Measurements from ENCODE around the gene SEC63.
A peak's percentile ranks its signal among the peaks of the same experiment; 100 is the strongest.
"Not testable (repeated sequence)": the region's sequence is repeated elsewhere in the genome, so short reads cannot be mapped to it uniquely, and the experiment has no call there.

SEC63 gene

DNA sequence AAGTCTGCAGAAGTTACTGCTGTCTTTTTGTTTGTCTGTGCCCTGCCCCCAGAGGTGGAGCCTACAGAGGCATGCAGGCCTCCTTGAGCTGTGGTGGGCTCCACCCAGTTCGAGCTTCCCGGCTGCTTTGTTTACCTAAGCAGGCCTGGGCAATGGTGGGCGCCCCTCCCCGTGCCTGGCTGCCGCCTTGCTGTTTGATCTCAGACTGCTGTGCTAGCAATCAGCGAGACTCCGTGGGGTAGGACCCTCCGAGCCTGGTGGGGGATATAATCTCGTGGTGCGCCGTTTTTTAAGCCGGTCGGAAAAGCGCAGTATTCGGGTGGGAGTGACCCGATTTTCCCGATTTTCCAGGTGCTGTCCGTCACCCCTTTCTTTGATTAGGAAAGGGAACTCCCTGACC is 97.9 kb downstream of the SEC63 start:
- DNase-seq (ENCODE audit: low spot score) = not testable (repeated sequence)

DNA sequence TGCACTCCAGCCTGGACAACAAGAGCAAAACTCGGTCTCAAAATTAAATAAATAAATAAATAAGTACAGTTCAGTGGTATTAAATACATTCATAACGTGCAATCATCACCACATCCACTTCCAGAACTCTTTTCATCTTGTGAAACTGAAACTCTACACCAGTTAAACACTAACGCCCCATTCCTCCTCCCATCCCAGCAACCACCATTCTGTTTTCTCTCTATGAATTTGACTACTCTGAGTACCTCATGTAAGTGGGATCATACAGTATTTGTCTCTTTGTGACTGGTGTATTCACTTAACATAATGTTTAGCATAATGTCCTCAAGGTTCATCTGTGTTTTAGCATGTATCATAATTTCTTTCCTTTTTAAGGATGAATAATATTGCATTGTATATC is 104.8 kb downstream of the SEC63 start:
- no peak for DNase-seq (ENCODE audit: low spot score)

DNA sequence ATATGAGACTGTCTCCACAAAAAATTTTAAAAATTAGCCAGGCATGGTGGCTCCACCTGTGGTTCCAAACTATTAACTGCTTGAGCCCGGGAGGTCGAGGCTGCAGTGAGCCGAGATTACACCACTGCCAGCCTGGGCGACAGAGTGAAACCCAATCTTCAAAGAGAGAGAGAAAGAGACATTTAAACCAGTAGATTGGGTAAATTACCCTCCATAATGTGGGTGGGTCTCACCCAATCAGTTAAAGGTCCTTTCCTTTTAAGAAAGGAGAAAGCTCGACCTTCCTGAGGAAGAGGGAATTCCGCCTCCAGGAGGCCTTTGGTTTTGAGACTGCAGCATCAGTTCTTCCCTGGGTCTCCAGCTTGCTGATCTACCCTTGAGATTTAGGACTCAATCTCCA is 108.7 kb downstream of the SEC63 start:
- DNase-seq (ENCODE audit: low spot score) = no peak

DNA sequence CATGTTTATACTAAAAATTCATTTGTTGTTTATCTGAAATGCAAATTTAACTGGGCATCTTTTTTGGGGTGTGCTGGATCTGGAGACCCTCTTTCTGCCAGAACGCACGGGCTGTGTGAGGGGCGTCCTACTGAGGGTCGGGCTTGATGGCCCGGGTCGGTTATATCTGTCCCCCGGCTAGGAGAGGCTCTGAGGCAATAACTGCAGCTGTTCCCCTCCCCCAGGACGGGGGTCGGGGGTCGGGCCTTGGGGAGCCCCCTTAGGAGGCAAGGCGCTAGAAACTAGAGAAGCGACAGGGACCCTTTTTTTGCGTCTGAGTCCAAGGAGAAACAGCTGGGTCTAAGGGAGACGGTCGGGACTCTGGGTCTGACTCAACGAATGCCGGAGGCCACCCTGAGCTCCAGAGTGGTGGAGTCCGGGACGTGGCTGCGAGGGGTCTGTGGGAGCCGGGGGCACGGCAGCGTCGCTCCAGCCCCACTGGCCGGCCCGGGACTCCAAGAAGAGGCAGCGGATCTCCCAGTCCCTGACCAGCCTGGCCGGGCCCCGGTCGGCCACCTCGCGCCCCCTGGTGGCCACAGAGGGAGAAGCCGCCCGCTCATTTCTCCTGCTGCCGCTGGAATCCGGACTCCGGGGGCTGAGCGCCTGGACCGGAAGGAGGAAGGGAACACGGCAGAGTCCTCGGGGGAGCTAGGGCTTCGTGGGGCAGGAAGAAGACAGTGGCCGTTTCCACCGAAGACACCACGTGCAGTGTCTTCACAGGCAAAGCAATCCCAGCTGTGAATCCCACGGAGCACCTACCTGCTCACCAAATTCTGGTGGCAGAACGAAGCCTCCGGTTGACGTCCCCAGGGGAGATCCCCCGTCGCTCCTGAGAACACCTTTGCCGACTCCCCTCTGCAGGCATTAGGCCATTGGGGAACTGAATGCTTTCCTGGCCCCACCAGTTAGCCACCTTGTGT is 109.9 kb downstream of the SEC63 start:
- peak; percentile 70 for DNase-seq (ENCODE audit: low spot score)

DNA sequence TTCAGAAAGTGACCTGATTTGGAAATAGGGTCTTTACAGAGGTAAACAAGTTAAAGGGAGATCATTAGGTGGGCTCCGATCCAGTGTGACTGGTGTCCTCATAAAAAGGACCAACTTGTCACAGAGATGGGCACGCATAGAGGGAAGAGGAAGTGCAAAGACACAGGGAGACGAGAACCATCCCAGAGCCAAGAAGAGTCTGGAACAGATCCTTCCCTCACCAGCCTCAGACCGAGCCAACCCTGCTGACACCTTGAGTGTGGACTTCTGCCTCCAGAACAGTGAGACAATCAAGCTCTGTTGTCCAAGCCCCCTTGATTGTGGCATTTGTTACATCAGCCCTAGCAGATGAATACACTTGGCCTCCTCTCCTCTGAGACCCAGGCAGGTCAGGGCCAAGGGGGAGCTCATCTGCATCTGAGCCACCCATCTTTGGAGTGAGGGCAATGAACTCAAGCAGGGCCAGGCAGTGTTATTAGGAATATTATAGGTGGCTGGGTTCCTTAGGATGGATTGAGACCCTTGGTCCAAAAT is 111.7 kb downstream of the SEC63 start:
- DNase-seq (ENCODE audit: low spot score) = no peak

DNA sequence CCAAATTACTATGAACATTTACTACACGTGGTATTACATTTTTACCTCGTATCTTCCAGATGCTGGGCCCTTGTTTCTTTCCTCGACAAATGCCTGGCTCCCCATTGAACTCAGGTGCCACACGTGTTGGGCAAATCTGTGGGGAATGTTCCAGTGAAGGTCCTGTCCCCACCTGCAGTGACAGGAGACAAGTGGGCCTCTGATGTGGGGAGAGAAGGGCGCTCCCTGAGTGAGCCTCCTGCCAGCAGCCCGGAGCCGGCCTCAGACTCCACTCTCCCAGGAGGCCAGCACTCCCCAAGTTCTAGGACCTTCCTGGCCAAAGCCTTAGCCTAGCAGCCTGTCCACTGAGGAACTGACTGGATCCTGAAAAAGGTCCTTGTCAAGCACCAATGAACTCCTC is 112.2 kb downstream of the SEC63 start:
- no peak for DNase-seq (ENCODE audit: low spot score)

DNA sequence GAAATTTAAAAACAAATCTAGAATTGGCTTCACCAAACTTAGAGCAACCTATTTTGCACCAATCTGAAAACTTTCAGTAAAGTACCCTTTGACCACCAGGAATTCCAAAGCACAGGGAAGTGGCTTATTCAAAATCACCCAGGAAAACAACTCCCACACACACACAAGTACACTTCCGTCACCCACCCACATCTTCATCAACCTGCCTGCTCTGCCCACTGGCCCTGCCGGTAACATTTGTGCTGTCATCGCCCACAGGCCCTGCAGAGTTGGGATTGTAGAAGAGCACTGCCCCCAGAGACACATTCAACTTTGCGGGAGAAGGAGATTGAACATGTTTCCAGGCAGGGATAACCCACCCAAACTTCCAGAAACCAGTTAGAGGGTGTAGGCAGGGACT is 114.6 kb downstream of the SEC63 start:
- no peak for DNase-seq (ENCODE audit: low spot score)

DNA sequence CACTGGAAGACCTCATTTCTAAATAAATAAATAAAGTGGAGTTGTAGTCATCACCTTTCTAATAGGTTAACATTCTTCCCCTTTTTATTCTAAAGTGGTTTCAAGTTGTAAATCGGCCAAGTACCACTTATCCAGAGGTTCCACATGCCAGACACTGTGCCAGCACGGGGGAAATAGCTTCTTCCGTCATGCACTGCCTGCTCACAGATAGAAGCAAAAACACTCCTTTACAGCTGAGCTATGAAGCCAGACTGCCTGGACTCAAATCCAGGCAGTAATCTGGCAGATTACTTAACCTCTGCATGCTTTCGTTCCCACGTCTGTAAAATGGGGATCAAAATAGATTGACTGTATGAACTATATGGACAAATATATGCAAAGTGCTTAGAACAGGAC is 116.7 kb downstream of the SEC63 start:
- DNase-seq (ENCODE audit: low spot score) = no peak

DNA sequence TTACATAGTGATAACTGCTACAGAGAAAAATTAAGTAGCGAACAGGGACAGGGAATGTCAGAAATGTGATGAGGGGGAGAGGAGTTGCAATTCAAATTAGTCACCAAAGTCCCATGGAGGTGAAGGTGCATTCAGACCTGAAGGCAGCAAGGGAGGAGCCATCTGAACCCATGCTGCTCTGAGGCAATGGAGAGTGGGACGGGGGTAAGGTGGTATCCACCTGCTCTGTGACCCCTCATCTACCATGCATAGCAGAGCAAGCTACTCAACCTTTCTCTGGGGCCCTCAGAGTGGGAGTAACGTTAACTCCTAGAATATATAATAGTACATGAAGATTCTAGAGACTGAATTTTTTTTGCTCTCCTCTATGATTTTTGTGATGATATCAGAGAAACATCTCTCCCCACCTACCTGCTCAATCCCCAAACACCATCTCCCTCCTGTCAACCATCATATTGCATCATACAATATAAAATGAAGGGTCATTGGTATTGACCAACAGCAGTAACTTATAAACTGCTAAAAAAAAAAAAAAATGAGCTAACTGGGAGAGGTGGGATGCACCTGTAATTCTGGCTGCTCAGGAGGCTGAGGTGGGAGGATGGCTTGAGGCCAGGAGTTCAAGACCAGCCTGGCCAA is 117.3 kb downstream of the SEC63 start:
- DNase-seq (ENCODE audit: low spot score) = no peak

DNA sequence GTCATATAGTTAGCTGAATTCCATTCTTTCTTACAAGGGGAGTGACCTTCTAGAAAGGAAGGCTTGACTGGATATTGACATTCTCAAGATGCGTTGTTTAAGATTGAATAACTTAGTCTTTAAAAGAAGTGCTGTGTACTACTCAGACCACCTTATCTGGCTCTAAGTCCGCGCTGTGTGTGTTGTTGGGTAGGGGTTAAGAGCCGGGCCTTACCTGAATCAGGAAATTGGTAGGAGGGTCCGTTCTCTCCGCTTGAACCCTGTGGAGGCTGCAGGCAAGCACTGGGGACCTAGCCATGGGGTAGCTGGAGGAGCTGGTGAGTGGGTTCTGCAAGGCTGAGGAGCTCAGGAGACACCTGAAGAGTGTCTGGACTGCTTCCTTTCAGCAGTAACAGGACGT is 124.9 kb downstream of the SEC63 start:
- no peak for DNase-seq (ENCODE audit: low spot score)

DNA sequence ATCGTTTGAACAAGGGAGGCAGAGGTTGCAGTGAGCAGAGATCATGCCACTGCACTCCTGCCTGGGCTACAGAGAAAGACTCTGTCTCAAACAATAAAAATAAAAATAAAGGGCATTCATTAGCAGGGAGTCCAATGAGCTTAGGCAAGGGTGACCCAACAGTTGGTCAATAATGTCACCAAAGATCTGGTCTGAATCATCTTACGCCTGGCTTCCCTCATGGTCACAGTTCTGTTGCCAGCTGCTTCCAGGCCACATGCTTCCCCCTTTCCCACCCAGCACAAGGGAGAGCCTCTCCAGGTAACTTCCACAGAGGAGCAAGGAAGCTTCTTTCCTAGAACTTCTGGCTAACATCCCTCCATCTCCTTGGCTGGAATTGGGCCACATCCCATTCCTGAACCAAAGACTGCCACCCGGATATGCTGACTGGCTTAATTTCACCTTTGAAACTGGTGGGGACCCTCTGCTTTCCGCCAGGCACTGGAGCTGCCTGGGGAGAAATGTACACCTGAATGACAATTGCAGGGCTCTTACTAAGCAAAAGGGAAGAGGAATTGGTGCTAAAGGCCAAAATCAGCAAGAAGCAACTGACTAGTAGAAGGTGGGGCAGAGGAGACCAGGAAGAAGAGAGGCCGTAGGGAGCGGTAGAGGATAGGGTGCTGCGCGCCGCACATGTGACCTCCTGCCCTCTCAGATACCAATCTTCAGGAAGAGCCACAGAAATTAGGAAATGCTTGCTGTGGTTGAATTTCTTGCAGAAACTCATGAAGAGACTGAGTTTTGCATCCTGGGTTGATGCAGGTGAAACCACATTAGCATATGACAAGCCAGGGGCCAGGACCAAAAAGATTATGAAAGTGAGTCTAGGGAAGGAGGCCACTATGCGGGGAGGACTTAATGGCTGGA is 125.6 kb downstream of the SEC63 start:
- no peak for DNase-seq (ENCODE audit: low spot score)

DNA sequence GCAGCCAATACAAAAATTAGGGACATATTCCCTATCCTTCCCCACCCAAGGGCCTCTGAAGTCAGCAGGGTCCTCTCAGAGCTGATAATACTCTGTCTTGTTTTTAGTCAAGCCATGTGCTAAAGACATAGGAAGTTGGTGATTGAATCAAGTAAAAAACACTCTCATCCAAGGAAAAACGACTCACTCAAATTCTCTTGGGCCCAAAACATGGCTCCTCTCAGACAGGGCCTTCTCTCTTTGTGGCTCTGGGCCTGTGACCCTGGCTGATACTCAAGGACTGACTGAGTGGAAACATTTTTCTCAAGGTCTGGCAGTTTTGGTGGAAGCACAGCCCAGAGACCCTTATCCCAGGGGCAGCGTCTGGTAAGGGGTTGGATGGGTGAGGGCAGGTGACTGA is 127.9 kb downstream of the SEC63 start:
- no peak for DNase-seq (ENCODE audit: low spot score)

DNA sequence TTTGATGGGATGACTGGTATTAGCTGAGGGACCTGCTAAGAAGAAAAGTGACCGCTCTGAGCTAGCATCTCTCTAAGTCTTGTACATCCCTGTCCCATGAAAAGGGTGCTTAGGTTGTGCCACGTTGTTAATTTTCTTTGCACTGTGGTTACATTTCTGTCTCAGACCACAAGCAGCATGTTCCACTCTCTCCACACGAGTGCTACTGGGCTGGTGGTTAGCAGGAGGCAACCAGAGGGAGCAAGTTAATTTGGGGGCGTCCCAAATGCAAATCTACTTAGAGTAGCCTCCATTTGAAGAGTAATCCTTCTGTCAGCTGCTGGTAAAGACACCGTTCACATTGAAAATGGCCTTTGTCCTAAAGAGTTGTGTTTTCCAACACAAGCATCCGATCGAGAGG is 130.5 kb downstream of the SEC63 start:
- DNase-seq (ENCODE audit: low spot score) = no peak

DNA sequence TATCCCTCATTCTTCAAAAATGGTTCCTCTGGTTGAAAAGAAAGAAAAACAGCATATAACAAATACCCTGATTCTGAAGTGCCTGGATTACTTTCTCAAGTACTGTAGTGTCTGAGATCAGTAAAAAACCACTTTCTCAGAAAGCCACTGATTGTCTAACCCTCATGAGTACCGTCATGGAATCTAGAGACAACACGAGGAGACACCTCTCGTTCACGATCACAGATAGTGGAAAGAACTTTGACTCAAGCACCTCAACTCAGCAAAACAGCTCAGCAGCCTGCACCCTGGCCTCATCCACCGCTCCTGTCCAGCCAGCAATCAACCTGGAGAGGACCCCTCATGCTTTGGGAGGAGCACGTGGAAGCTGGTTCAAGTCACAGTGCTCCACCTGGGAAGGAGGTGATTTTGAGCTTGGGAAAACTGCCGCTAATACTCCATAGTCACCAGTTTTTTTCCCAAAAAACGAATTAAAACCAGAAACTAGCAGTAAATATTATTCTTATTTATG is 134.9 kb downstream of the SEC63 start:
- no peak for DNase-seq (ENCODE audit: low spot score)

DNA sequence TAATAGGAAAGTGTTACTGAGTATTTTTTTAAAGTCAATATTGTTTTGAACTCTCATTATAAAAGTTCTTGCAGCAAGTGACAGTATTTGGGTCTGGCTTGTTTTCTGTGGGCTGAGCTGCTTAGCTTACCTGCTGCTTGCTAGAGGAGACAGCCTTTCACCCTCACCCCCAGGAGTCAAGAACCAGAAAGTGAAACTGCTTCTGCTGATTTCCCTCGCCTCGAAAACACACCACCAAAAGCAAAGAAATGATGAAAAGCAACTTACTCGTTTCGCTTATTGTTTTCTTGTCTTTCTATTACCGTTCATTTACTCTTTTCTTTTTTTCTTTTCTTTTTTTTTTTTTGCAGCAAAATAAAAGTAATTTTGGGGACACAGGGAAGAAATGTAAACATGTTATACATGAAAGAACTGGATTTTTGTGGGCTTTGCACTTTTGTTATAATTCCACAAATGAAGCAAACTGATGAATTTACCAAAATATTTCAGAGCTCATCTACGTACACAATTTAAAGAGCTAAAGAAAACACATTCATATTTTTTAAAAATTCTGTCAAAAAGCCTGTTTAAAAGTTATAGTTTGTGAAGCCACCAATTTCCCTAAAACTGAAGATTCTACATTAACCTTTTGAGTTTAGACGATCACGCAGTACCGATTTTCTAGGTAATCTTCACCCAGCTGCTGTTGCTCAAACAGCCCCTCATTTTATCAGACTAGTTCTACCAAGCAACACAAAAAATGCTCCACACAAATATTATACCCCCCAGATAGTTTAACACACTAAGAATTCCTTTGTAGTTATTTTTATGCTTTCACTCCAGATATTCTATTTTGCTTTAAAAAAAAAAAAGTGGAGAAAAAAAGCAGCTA is 135.6 kb downstream of the SEC63 start:
- DNase-seq (ENCODE audit: low spot score) = no peak

DNA sequence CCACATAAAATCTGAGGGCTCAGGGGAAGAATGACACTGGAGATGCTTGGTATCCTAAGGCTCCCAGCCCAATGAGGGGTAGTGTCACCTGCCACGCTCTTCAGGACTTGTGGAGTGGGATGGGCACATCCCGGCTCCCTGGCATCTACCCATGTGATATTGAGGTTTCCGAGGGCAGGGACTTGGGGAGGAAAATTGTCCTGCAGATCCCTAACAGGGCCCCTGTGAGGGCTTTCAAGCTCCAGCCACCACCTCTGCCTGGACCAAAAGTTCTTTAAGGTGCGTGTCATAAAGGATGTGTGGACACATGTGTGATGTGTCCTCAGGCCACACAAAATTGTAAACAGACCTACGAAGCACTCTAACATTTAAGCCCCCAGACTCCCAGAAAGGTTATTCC is 136.4 kb downstream of the SEC63 start:
- no peak for DNase-seq (ENCODE audit: low spot score)

DNA sequence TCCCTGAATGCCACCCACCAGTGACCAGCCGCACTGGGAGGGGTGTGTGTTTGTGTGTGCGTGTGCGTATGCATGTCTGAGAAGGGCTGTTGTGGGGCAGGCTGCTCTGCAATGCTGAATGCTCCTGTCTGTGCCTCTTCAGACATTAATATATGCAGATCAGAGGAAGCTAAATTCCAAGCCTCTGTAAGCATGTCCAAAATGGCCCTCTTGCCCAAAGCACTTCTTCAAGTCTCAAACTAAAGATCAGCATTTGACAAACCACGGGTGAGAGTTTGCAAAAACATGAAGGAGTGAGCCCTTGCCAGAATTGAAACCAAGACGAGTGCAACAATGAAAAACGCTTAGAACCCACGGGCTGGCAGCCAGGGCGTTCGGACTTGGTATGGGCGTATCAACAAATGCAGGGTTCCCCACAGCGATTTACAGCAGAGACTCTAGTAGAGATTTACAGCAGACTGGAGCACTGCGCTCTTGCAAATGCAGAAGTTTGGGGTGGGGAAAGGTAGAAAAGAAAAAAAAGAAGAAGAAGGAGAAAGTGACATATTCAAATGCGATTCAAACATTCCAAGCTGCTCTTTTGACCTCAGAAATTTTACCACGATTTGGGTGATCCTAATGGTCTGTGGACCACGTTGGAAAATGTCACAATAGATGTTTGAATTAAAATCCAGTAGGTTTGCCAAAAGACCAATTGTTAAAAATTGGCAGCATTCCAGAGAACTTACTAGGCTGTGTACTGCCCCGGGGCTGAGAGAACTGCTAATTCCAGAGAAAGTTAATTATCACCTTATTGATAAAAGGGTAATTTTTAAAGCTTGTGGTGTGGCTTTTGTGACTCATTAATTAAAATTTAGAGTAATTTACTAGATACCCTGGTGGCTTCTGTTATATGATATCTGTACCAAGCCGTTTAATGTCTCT is 137.4 kb downstream of the SEC63 start:
- no peak for DNase-seq (ENCODE audit: low spot score)

DNA sequence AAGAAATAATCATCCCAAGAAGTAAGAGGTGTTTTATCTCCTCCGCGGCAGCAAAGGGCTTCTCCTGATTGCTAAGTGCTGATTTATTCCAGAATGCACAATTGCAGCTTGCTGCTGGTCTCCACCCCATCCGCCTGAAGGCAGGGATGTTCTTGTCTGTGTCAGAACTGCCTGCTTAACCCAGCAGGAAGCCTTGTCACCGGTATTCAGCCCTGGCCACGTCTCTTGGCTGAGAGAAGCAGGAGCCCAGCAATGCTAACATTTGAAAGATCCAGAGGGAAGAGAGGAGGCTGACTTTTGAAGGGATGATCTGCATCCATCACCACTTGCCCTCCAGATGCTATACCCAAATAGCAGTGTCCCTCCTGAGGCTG is 138.1 kb downstream of the SEC63 start:
- DNase-seq (ENCODE audit: low spot score) = no peak

DNA sequence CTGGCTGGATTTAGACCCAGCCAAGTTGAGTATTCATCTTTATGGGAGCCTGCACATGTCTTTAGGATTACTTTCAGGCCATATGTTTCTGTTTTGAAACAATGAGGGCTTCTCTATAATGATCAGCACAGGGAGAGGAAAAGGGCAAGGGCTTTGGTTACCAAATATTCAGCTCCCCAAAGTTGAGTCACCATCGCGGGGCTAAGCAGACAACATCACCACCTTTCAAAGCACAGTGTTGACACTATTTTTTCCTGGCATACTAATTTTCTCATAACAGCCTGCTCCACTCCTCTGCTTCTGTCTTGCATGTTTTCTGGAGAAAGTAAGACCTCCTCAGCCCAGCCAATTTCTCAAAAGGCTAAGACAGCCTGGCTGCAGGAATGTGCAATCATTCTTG is 138.8 kb downstream of the SEC63 start:
- DNase-seq (ENCODE audit: low spot score) = no peak

DNA sequence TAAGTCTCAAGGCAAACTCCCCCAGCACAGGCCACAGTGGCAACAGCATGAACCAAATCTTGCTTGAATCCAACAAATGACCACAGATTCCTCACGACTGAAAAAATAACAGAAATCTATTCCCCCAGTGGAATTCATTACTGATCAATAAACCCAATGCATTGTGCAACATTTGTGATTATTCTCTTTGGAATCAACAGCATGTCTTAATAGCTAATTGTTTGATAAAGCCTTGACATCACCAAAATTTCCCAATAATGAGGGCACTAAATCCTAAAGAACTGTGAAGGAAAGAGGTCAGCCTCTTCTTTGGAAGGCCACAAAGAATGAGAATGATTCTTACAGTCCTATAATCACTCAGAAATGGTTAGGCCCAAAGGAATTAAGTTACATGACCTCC is 139.7 kb downstream of the SEC63 start:
- DNase-seq (ENCODE audit: low spot score) = no peak

Data from kidney capillary endothelial cell (primary cell).